HepG2 (cell line): ENCODE results near the gene JADE2. TPM values are rescaled to one million over a fixed set of nuclear protein-coding genes. Genes with fewer than 3 reads are reported as not detected.

ENCODE experiments used
- ATAC-seq: fragments of 200-7000 bp; cut with Tn5 transposase; 3 replicates; pipeline ENCODE4 v1.9.1; 2020; ENCODE audit warnings: mild to moderate bottlenecking, moderate library complexity
- BruUV-seq: library from RNA; stranded (reverse); fragments of 400-500 nt; replicated peaks from 2 replicates; lab custom pipeline; 2021; lab: Mats Ljungman, UMichigan
- CTCF ChIA-PET: fragments of 300-600 bp; formaldehyde crosslinking; extraction: SDS; loops from one replicate; lab custom pipeline; 2021; ENCODE audit warnings: low total read pairs, inconsistent platforms, low intra/inter-chr PET ratio; lab: Yijun Ruan, JAX
- POLR2A ChIA-PET: fragments of 350-600 bp; sonication (Branson Sonifier 250); formaldehyde crosslinking; loops from one replicate; lab custom pipeline; 2020; ENCODE audit warnings: antibody characterized with exemption, inconsistent platforms; lab: Yijun Ruan, JAX
- DNase-seq: peaks from one replicate; pipeline ENCODE4 v3.0.0-alpha.2; 2015; ENCODE audit warnings: low spot score
- FAIRE-seq: peaks from 3 replicates; lab custom pipeline; 2011; peaks lifted over from hg19 to GRCh38; lab: Jason Lieb, UNC
- H2AFZ ChIP-seq: one replicate; pipeline ENCODE4 v1.6.1; 2011; ENCODE audit warnings: low read length, inconsistent platforms
- H3K27ac ChIP-seq: fragments of 300-600 bp; 3 replicates; pipeline ENCODE4 v1.8.0; 2011; ENCODE audit warnings: mixed run types, mild to moderate bottlenecking, mixed read lengths, low read length, inconsistent platforms; ENCODE audit not compliant: insufficient read depth; ENCODE audit errors: extremely low read length
- H3K27me3 ChIP-seq, 2 experiments: fragments of 200-600 bp in 1 of 2; 2 replicates in 1 of 2; 3 replicates in 1 of 2; pipeline versions ENCODE4 v1.6.0 to v1.8.0; 2011; ENCODE audit warnings: low read length in 2 of 2, mild to moderate bottlenecking in 2 of 2, moderate library complexity in 2 of 2, inconsistent platforms in 1 of 2; ENCODE audit not compliant: insufficient read depth in 2 of 2, control insufficient read depth in 1 of 2
- H3K36me3 ChIP-seq, 2 experiments: fragments of 200-600 bp in 1 of 2; replicated peaks in 1 of 2; 2 replicates in 1 of 2; 3 replicates in 1 of 2; pipeline versions ENCODE4 v1.5.1 to v1.8.0; 2011; ENCODE audit warnings: low read length in 2 of 2, inconsistent platforms in 1 of 2; ENCODE audit not compliant: insufficient read depth in 2 of 2, control insufficient read depth in 1 of 2
- H3K4me1 ChIP-seq: 2 replicates; pipeline ENCODE4 v1.5.1; 2012; ENCODE audit warnings: low read length, inconsistent platforms; ENCODE audit not compliant: insufficient read depth
- H3K4me2 ChIP-seq: 2 replicates; pipeline ENCODE4 v1.6.0; 2011; ENCODE audit warnings: low read depth, low read length, inconsistent platforms
- H3K4me3 ChIP-seq, 3 experiments: fragments of 200-600 bp in 1 of 3; sonication (generic), shearing (Covaris generic) in 1 of 3; replicated peaks in 1 of 3; 2 replicates each; pipeline ENCODE4 v1.5.1; 2011 to 2016; ENCODE audit warnings: low read length in 3 of 3, inconsistent platforms in 2 of 3, low read depth in 2 of 3, mild to moderate bottlenecking in 2 of 3, control low read depth in 1 of 3, mixed read lengths in 1 of 3; ENCODE audit not compliant: insufficient read depth in 1 of 3
- H3K79me2 ChIP-seq: one replicate; pipeline ENCODE4 v1.6.1; 2011; ENCODE audit warnings: low read length, inconsistent platforms; ENCODE audit not compliant: insufficient read depth
- H3K9ac ChIP-seq: 2 replicates; pipeline ENCODE4 v1.6.0; 2011; ENCODE audit warnings: mild to moderate bottlenecking, low read depth, low read length, inconsistent platforms; ENCODE audit not compliant: insufficient read depth
- H3K9me3 ChIP-seq: 2 replicates; pipeline ENCODE4 v1.5.1; 2012; ENCODE audit warnings: mild to moderate bottlenecking, low read length
- H4K20me1 ChIP-seq: 2 replicates; pipeline ENCODE4 v1.6.0; 2011; ENCODE audit warnings: inconsistent platforms, mild to moderate bottlenecking, low read length, moderate library complexity; ENCODE audit not compliant: insufficient read depth
- CCDC6 ChIP-seq: sonication (generic); formaldehyde crosslinking; IDR thresholded peaks from 2 replicates; pipeline ENCODE4 v1.8.1; 2022; ENCODE audit warnings: mild to moderate bottlenecking, missing genetic modification reagents, moderate library complexity
- HOXA3 ChIP-seq: sonication (generic); formaldehyde crosslinking; IDR thresholded peaks from 2 replicates; pipeline ENCODE4 v1.5.0; 2020; ENCODE audit warnings: missing genetic modification reagents
- KLF6 ChIP-seq: IDR thresholded peaks from 2 replicates; pipeline ENCODE4 v1.8.0; 2016; ENCODE audit warnings: missing biosample characterization, missing genetic modification reagents
- MAFF ChIP-seq: IDR thresholded peaks from 2 replicates; pipeline ENCODE4 v1.6.1; 2011; ENCODE audit warnings: low read depth, low read length, improper control_type of control experiment
- MAFK ChIP-seq, 2 experiments: IDR thresholded peaks in 1 of 2; conservative IDR thresholded peaks in 1 of 2; 2 replicates each; pipeline ENCODE4 v1.6.1; 2011; ENCODE audit warnings: improper control_type of control experiment in 2 of 2, low read length in 2 of 2
- MED8 ChIP-seq: sonication (generic); formaldehyde crosslinking; IDR thresholded peaks from 2 replicates; pipeline ENCODE4 v1.8.1; 2023; ENCODE audit warnings: mild to moderate bottlenecking, missing genetic modification reagents; ENCODE audit not compliant: insufficient replicate concordance
- POLR2G ChIP-seq: fragments of 200-400 bp; formaldehyde crosslinking; IDR thresholded peaks from 2 replicates; pipeline ENCODE4 v1.6.1; 2018; ENCODE audit warnings: mild to moderate bottlenecking, low read depth, low read length, moderate library complexity
- PTBP1 ChIP-seq: fragments of 200-400 bp; formaldehyde crosslinking; IDR thresholded peaks from 2 replicates; pipeline ENCODE4 v1.6.1; 2018; ENCODE audit warnings: low read length, low read depth; ENCODE audit not compliant: poor library complexity, severe bottlenecking
- TARDBP ChIP-seq: sonication (generic); formaldehyde crosslinking; IDR thresholded peaks from 2 replicates; pipeline ENCODE4 v1.8.0; 2022; ENCODE audit warnings: mild to moderate bottlenecking, missing genetic modification reagents
- ZNF414 ChIP-seq: sonication (generic); formaldehyde crosslinking; IDR thresholded peaks from 2 replicates; pipeline ENCODE4 v1.5.0; 2020; ENCODE audit warnings: missing genetic modification reagents
- WGBS: methylation state at CpG from one replicate; pipeline ENCODE4 v1.1.6; 2017; ENCODE audit warnings: low lambda C conversion rate; 5-methylcytosine and 5-hydroxymethylcytosine counted together
- in situ Hi-C: cut with HindIII; loops from 2 replicates; pipeline ENCODE4 v1.10.0; 2017; ENCODE audit warnings: low pct_unique_long_range_greater_than_20kb; ENCODE audit not compliant: extremely low pct_ligation_motif_present
- intact Hi-C: fragments of 100-400 bp; cut with micrococcal nuclease; formaldehyde crosslinking; loops from one replicate; pipeline ENCODE4 v1.10.0; 2022; ENCODE audit not compliant: unreplicated experiment
- polyA plus RNA-seq, 8 experiments: library from polyadenylated mRNA; depleted of rRNA in 3 of 8; stranded (reverse) in 7 of 8; unstranded in 1 of 8; fragments of >200 nt; fragmentation: Illumina TruSeq in 4 of 8; extraction: Trizol in 4 of 8; gene quantifications; 2 replicates each; pipeline versions ENCODE4 v1.2.1 to v1.2.3, GENCODE V29; 2011 to 2016; ENCODE audit warnings: low read depth in 4 of 8, missing spikeins in 1 of 8, mixed read lengths in 1 of 8; ENCODE audit not compliant: insufficient read depth in 1 of 8
- total RNA-seq, 5 experiments: library from RNA; depleted of rRNA; stranded (reverse); fragments of >200 nt; fragmentation: Illumina TruSeq; extraction: Trizol; gene quantifications; 2 replicates each; pipeline ENCODE4 v1.2.3, GENCODE V29; 2016; ENCODE audit warnings: low read depth in 1 of 5
- TF ChIP-seq, protein P1 (sequence below): sonication (generic); formaldehyde crosslinking; conservative IDR thresholded peaks from 2 replicates; pipeline ENCODE4 v1.5.0; 2020; ENCODE audit warnings: missing genetic modification reagents

JADE2 gene
- total and polyA plus RNA-seq, 2 of the 13 experiments (the other 11 are each of a cell fraction or from before 2014, with no cell fraction given), result 7.5 to 15.1 TPM

GRCh38 chr5:134491841-134492442 lies 33.5 kb upstream of the JADE2 start:
- Histone ChIP-seq H3K4me2 (no peak overlapping the region), H3K27me3 (peaks cover 0 to 15% of the 10 kb centered on the region in 2 experiments; a peak in 3 of 5 replicates), H3K4me1 (peaks cover 10% of the 10 kb centered on the region), H3K9me3 (no peaks in the 10 kb centered on the region), H4K20me1 (no peaks in the 10 kb centered on the region), H3K9ac (no peak overlapping the region), H3K79me2 (no peaks in the 10 kb centered on the region), H3K36me3 (no peaks in the 10 kb centered on the region), H3K4me3 (no peak overlapping the region), H3K27ac (no peak overlapping the region), H2AFZ (no peak overlapping the region)
- in situ Hi-C loops (no loop called here), intact Hi-C loops (no loop called here)
- peak; percentile 43; the same call in 2 of the 3 replicates for ATAC-seq
- no peak for FAIRE-seq
- 67% methylated on average over 9 of the region's 9 CpGs for WGBS
- ChIA-PET POLR2A (interaction anchor here (2.0 kb wide), 1 partner anchor 11 kb away, joined by 11 read pairs; no protein-coding TSS in a partner anchor), CTCF (no interaction called here)
- DNase-seq, result no peak
- BruUV-seq, result no TSS peak
- TF ChIP-seq TARDBP (CRISPR knock-in tag), result no peak
- no peak for TF ChIP-seq HOXA3

GRCh38 chr5:134492568-134492967 lies 32.9 kb upstream of the JADE2 start:
- Histone ChIP-seq H3K36me3 (no peaks in the 10 kb centered on the region), H4K20me1 (no peaks in the 10 kb centered on the region), H3K9ac (no peak overlapping the region), H3K27ac (no peak overlapping the region), H3K27me3 (peaks cover 0 to 12% of the 10 kb centered on the region in 2 experiments; a peak in 2 of 5 replicates), H3K4me2 (no peak overlapping the region), H3K4me3 (no peak overlapping the region), H3K9me3 (no peaks in the 10 kb centered on the region), H2AFZ (no peak overlapping the region), H3K79me2 (no peaks in the 10 kb centered on the region), H3K4me1 (peaks cover 10% of the 10 kb centered on the region)
- ChIA-PET CTCF (no interaction called here), POLR2A (interaction anchor here (1.5 to 2.0 kb wide), 2 partner anchors 11 to 27 kb away, joined by 5 to 11 read pairs; no protein-coding TSS in a partner anchor)
- TF ChIP-seq POLR2G (no peak), MED8 (CRISPR knock-in tag) (no peak), PTBP1 (no peak), CCDC6 (no peak), KLF6 (no peak), MAFF (peak; percentile 40; the same call in 1 of the 2 replicates), ZNF414 (no peak), MAFK (conservative IDR thresholded peaks at IDR 0.05 in 1 of 2, IDR thresholded peaks at IDR 0.05 in 1 of 2; ENCODE audit: low read length in 2 of 2) (peak; percentile 52 to 66)
- TF ChIP-seq, protein P1, sequence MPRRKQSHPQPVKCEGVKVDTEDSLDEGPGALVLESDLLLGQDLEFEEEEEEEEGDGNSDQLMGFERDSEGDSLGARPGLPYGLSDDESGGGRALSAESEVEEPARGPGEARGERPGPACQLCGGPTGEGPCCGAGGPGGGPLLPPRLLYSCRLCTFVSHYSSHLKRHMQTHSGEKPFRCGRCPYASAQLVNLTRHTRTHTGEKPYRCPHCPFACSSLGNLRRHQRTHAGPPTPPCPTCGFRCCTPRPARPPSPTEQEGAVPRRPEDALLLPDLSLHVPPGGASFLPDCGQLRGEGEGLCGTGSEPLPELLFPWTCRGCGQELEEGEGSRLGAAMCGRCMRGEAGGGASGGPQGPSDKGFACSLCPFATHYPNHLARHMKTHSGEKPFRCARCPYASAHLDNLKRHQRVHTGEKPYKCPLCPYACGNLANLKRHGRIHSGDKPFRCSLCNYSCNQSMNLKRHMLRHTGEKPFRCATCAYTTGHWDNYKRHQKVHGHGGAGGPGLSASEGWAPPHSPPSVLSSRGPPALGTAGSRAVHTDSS (CRISPR knock-in tag), result no peak
- intact Hi-C loops, result no loop called here
- FAIRE-seq, result no peak
- DNase-seq, result no peak
- no TSS peak for BruUV-seq
- in situ Hi-C loops, result no loop called here
- 61% methylated on average over 6 of the region's 6 CpGs for WGBS
- no peak for ATAC-seq
